SK-N-SH (cell line): ENCODE data around the gene RPP30. TPM values are rescaled to one million over a fixed set of nuclear protein-coding genes. Genes with fewer than 3 reads are reported as not detected.
"Not testable (repeated sequence)": the region's sequence is repeated elsewhere in the genome, so short reads cannot be mapped to it uniquely, and the experiment has no call there.

ENCODE experiments used
- CTCF ChIA-PET: fragments of 300-600, 350-600 bp; formaldehyde crosslinking; extraction: SDS; loops from one replicate; lab custom pipeline; 2021; lab: Yijun Ruan, JAX
- POLR2A ChIA-PET: fragments of 350-600 bp; sonication (Branson Sonifier 250); formaldehyde crosslinking; extraction: SDS; loops from one replicate; lab custom pipeline; 2020; ENCODE audit warnings: antibody characterized with exemption, inconsistent platforms; lab: Yijun Ruan, JAX
- DNase-seq: peaks from one replicate; pipeline ENCODE4 v3.0.0; 2012
- H2AFZ ChIP-seq: fragments of 200-600 bp; sonication (generic); 2 replicates; pipeline ENCODE4 v1.8.1; 2016; ENCODE audit warnings: antibody characterized with exemption, mild to moderate bottlenecking, low read depth
- H3F3A ChIP-seq: fragments of 200-600 bp; sonication (generic); replicated peaks from 2 replicates; pipeline ENCODE3; 2016; ENCODE audit warnings: antibody characterized with exemption, mild to moderate bottlenecking; ENCODE audit not compliant: insufficient read depth
- H3K27ac ChIP-seq, 2 experiments: fragments of 200-500 bp in 1 of 2; fragments of 200-600 bp in 1 of 2; sonication (Bioruptor generic) in 1 of 2; sonication (generic), shearing (Covaris generic) in 1 of 2; 2 replicates each; pipeline versions ENCODE4 v1.5.1 to v1.6.1; 2014 to 2016; ENCODE audit warnings: low read depth in 2 of 2, inconsistent platforms in 1 of 2, low read length in 1 of 2, mild to moderate bottlenecking in 1 of 2, mixed read lengths in 1 of 2
- H3K27me3 ChIP-seq: fragments of 200-600 bp; sonication (generic), shearing (Covaris generic); 2 replicates; pipeline ENCODE4 v1.6.1; 2016; ENCODE audit warnings: mixed run types; ENCODE audit not compliant: insufficient read depth
- H3K36me3 ChIP-seq, 2 experiments: fragments of 200-500 bp in 1 of 2; fragments of 200-600 bp in 1 of 2; sonication (Bioruptor generic) in 1 of 2; sonication (generic) in 1 of 2; replicated peaks in 1 of 2; 2 replicates each; pipeline versions ENCODE3 to v1.5.1; 2014 to 2016; ENCODE audit warnings: low read length in 1 of 2, mild to moderate bottlenecking in 1 of 2; ENCODE audit not compliant: insufficient read depth in 2 of 2, control insufficient read depth in 1 of 2
- H3K4me1 ChIP-seq, 2 experiments: fragments of 200-500 bp in 1 of 2; fragments of 200-600 bp in 1 of 2; sonication (Bioruptor generic) in 1 of 2; sonication (generic), shearing (Covaris generic) in 1 of 2; 2 replicates each; pipeline versions ENCODE4 v1.5.1 to v1.6.1; 2014 to 2016; ENCODE audit warnings: low read depth in 1 of 2, low read length in 1 of 2, mixed run types in 1 of 2; ENCODE audit not compliant: insufficient read depth in 2 of 2, control insufficient read depth in 1 of 2
- H3K4me2 ChIP-seq: fragments of 200-600 bp; sonication (generic), shearing (Covaris generic); 2 replicates; pipeline ENCODE4 v1.6.1; 2017; ENCODE audit warnings: mixed run types
- H3K4me3 ChIP-seq, 2 experiments: fragments of 200-500 bp in 1 of 2; fragments of 200-600 bp in 1 of 2; sonication (Bioruptor generic) in 1 of 2; sonication (generic), shearing (Covaris generic) in 1 of 2; 2 replicates each; pipeline versions ENCODE4 v1.5.1 to v1.8.1; 2014 to 2016; ENCODE audit warnings: low read depth in 2 of 2, inconsistent platforms in 1 of 2, low read length in 1 of 2, mild to moderate bottlenecking in 1 of 2, mixed read lengths in 1 of 2, moderate library complexity in 1 of 2
- H3K79me2 ChIP-seq: fragments of 200-600 bp; sonication (generic); 2 replicates; pipeline ENCODE4 v1.8.1; 2017; ENCODE audit warnings: mild to moderate bottlenecking; ENCODE audit not compliant: insufficient read depth
- H3K9ac ChIP-seq: fragments of 200-600 bp; sonication (generic); 2 replicates; pipeline ENCODE4 v1.6.1; 2017; ENCODE audit warnings: mixed run types
- H3K9me2 ChIP-seq: fragments of 200-600 bp; sonication (generic); 2 replicates; pipeline ENCODE4 v1.6.1; 2017; ENCODE audit warnings: mixed run types
- H3K9me3 ChIP-seq: fragments of 200-600 bp; sonication (generic); 2 replicates; pipeline ENCODE4 v1.6.1; 2017; ENCODE audit warnings: mixed run types, mild to moderate bottlenecking, moderate library complexity
- H4K20me1 ChIP-seq: fragments of 200-600 bp; sonication (generic); 2 replicates; pipeline ENCODE4 v1.6.1; 2017; ENCODE audit warnings: mild to moderate bottlenecking, mixed run types; ENCODE audit not compliant: insufficient read depth
- FOSL2 ChIP-seq: IDR thresholded peaks from 2 replicates; pipeline ENCODE4 v1.4.0; 2012; ENCODE audit warnings: low read depth, mild to moderate bottlenecking, moderate library complexity, borderline replicate concordance
- MAX ChIP-seq: IDR thresholded peaks from 2 replicates; pipeline ENCODE4 v1.4.0; 2012; ENCODE audit warnings: low read depth
- POLR2AphosphoS5 ChIP-seq: IDR thresholded peaks from 2 replicates; pipeline ENCODE4 v1.6.1; 2012; ENCODE audit warnings: low read depth, low read length
- RAD21 ChIP-seq: IDR thresholded peaks from 2 replicates; pipeline ENCODE4 v1.6.1; 2012; ENCODE audit warnings: mild to moderate bottlenecking, low read length
- REST ChIP-seq: IDR thresholded peaks from 2 replicates; pipeline ENCODE4 v1.6.1; 2012; ENCODE audit warnings: mild to moderate bottlenecking, low read depth, low read length, moderate library complexity
- TCF12 ChIP-seq: IDR thresholded peaks from 2 replicates; pipeline ENCODE4 v1.4.0; 2012
- USF2 ChIP-seq: fragments of 150-350 bp; IDR thresholded peaks from 2 replicates; pipeline ENCODE4 v1.6.1; 2017; ENCODE audit warnings: antibody characterized with exemption, low read length, low read depth, borderline replicate concordance
- WGBS: methylation state at CpG from one replicate; pipeline ENCODE4 v1.1.6; 2017; ENCODE audit warnings: low lambda C conversion rate; 5-methylcytosine and 5-hydroxymethylcytosine counted together
- polyA plus RNA-seq, 3 experiments: library from polyadenylated mRNA; depleted of rRNA; stranded (reverse); fragments of >200 nt; gene quantifications; 2 replicates each; pipeline ENCODE4 v1.2.3, GENCODE V29; 2012

RPP30 gene
- polyA plus RNA-seq, 1 of the 3 experiments (the other 2 are of a cell fraction), result 16.7 TPM

- CTCF ChIA-PET, result interaction anchor here (4.2 kb wide), 1 partner anchor 11 kb away, joined by 26 read pairs; no protein-coding TSS in a partner anchor
- Histone ChIP-seq H2AFZ (no peak overlapping the region), H3K9me3 (no peaks in the 10 kb centered on the region), H3K27ac (no peak overlapping the region), H3K36me3 (peaks cover 61 to 82% of the 10 kb centered on the region in 2 experiments), H3K4me1 (peaks cover 0 to 4% of the 10 kb centered on the region in 2 experiments; a peak in 1 of 4 replicates), H4K20me1 (no peaks in the 10 kb centered on the region), H3K4me3 (no peak overlapping the region), H3K79me2 (no peaks in the 10 kb centered on the region), H3K27me3 (no peaks in the 10 kb centered on the region), H3K4me2 (no peak overlapping the region), H3F3A (peaks cover under 1% of the 10 kb centered on the region), H3K9ac (no peak overlapping the region), H3K9me2 (no peaks in the 10 kb centered on the region)
- POLR2A ChIA-PET, result no interaction called here
- TF ChIP-seq FOSL2 (no peak), MAX (no peak), USF2 (no peak), REST (no peak), POLR2AphosphoS5 (no peak)
- WGBS, result 96% methylated on average over 2 of the region's 2 CpGs
- no peak for DNase-seq
Measured at GRCh38 chr10:90890347-90890746, 18.6 kb downstream of the RPP30 start.

- WGBS, result 90% methylated on average over 3 of the region's 3 CpGs
Measured at GRCh38 chr10:90893190-90893589, 21.4 kb downstream of the RPP30 start.

GRCh38 chr10:90896916-90897315 lies 25.1 kb downstream of the RPP30 start:
- H3K4me1 ChIP-seq, H3K9me2 ChIP-seq, H3K4me3 ChIP-seq, H3K9ac ChIP-seq, H3F3A ChIP-seq, H3K27me3 ChIP-seq, H4K20me1 ChIP-seq, DNase-seq, H3K27ac ChIP-seq, H3K4me2 ChIP-seq, H3K9me3 ChIP-seq, POLR2A ChIA-PET, H3K79me2 ChIP-seq, H2AFZ ChIP-seq: not testable (repeated sequence)
- 100% methylated on average over 2 of the region's 2 CpGs for WGBS
- CTCF ChIA-PET, result interaction anchor here (0.7 to 3.1 kb wide), 4 partner anchors 9 to 651 kb away, joined by 3 to 17 read pairs (median 5); no protein-coding TSS in a partner anchor
- peaks cover 48 to 66% of the 10 kb centered on the region in 2 experiments for H3K36me3 ChIP-seq

More at GRCh38 chr10:90893190-90893589, 21.4 kb downstream of the RPP30 start:
- CTCF ChIA-PET, result interaction anchor here (1.3 to 2.1 kb wide), 3 partner anchors 14 to 359 kb away, joined by 5 to 10 read pairs (median 8); no protein-coding TSS in a partner anchor
- H3K27ac ChIP-seq, result no peak overlapping the region
- H4K20me1 ChIP-seq, result no peaks in the 10 kb centered on the region
- POLR2A ChIA-PET, result no interaction called here
- no peaks in the 10 kb centered on the region for H3K27me3 ChIP-seq
- H3K36me3 ChIP-seq, result peaks cover 52 to 81% of the 10 kb centered on the region in 2 experiments
- no peaks in the 10 kb centered on the region for H3F3A ChIP-seq
- no peak for DNase-seq
- TF ChIP-seq FOSL2 (no peak), RAD21 (no peak), TCF12 (no peak)
- TF ChIP-seq, all 33 proteins: peak for 0
- Histone ChIP-seq H3K9me2 (no peaks in the 10 kb centered on the region), H3K9ac (no peak overlapping the region), H3K4me1 (no peaks in the 10 kb centered on the region; a peak in 1 of 4 replicates), H3K4me3 (no peak overlapping the region), H3K4me2 (no peak overlapping the region), H2AFZ (no peak overlapping the region), H3K9me3 (no peaks in the 10 kb centered on the region), H3K79me2 (no peaks in the 10 kb centered on the region)
